Esophagus squamous epithelium (tissue), 4 donors: ENCODE data around the gene MESP1.

Experiments used
- CTCF ChIP-seq, 6 experiments: fragments of 450-650 bp in 4 of 6; fragments of 200-600 bp in 2 of 6; sonication (generic) in 2 of 6; IDR thresholded peaks; one replicate each; pipeline ENCODE4 v1.5.1; 2016 to 2019; ENCODE audit warnings: antibody characterized with exemption in 6 of 6, mild to moderate bottlenecking in 4 of 6, moderate library complexity in 4 of 6
- POLR2A ChIP-seq, 4 donors: fragments of 450-650 bp; IDR thresholded peaks; one replicate each; pipeline ENCODE4 v1.6.1; 2017; ENCODE audit warnings: antibody characterized with exemption in 4 of 4, mild to moderate bottlenecking in 4 of 4, moderate library complexity in 3 of 4

DNA sequence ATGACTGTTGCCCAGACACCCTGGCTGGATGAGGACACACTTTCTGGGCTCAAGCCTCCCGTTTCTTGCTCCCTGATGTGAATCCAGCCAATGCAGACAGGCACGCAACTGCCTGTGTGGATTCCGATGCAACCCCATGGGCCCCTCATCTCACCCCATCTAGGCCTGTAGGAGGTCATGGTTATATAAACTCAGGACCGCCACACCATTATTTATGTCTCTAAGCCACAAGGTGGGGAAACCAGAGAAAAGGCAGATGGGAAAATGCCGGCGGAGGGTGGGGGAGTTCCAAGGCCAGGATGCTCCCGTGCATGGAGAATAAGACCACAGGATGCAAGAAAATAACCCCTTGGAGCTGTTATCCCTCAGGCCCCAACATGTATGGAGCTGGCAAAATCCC, 2.0 kb downstream of the MESP1 start:
- TF ChIP-seq CTCF (IDR thresholded peaks at IDR 0.05) (no peak), POLR2A (IDR thresholded peaks at IDR 0.05) (no peak)
